Ishikawa (cell line): ENCODE data around the gene REC8.

Source experiments
- CEBPB ChIP-seq: IDR thresholded peaks from 2 replicates; pipeline ENCODE4 v1.6.1; 2012
- EP300 ChIP-seq: IDR thresholded peaks from 2 replicates; pipeline ENCODE4 v1.6.1; 2012; ENCODE audit warnings: borderline replicate concordance
- MAX ChIP-seq: IDR thresholded peaks from 2 replicates; pipeline ENCODE4 v1.6.1; 2012
- RAD21 ChIP-seq: IDR thresholded peaks from 2 replicates; pipeline ENCODE4 v1.6.1; 2012; ENCODE audit warnings: low read depth
- REST ChIP-seq: IDR thresholded peaks from 2 replicates; pipeline ENCODE4 v1.6.1; 2012; ENCODE audit warnings: low read depth, mild to moderate bottlenecking
- TAF1 ChIP-seq: IDR thresholded peaks from 2 replicates; pipeline ENCODE4 v1.6.1; 2012; ENCODE audit warnings: low read depth, mild to moderate bottlenecking
- USF1 ChIP-seq: IDR thresholded peaks from 2 replicates; pipeline ENCODE4 v1.6.1; 2012
- YY1 ChIP-seq: IDR thresholded peaks from 2 replicates; pipeline ENCODE4 v1.6.1; 2012; ENCODE audit warnings: low read depth
- ZBTB7A ChIP-seq: IDR thresholded peaks from 2 replicates; pipeline ENCODE4 v1.6.1; 2012; ENCODE audit warnings: low read depth

GRCh38 chr14:24129410-24129998, 42.4 kb upstream of the REC8 start:
- TF ChIP-seq YY1 (no peak), RAD21 (no peak), MAX (no peak), ZBTB7A (no peak), EP300 (no peak), TAF1 (no peak), CEBPB (no peak), REST (no peak), USF1 (no peak)
